GM18951 (cell line): Measurements from ENCODE around the gene SLC17A6.

Source experiments
- POLR2A ChIP-seq: IDR thresholded peaks from 4 replicates; pipeline ENCODE4 v1.6.1; 2011; ENCODE audit warnings: mild to moderate bottlenecking; ENCODE audit not compliant: insufficient read length, insufficient read depth; ENCODE audit errors: extremely low read depth
- in situ Hi-C: fragments of 300-500 bp; cut with MboI; formaldehyde crosslinking; loops from one replicate; pipeline ENCODE4 v1.12.0; 2022; ENCODE audit warnings: low sequenced_read_pairs, mixed read lengths, inconsistent platforms; ENCODE audit not compliant: unreplicated experiment

SLC17A6 gene

GRCh38 chr11:22337596-22338485, at the start of gene SLC17A6:
Gene SLC17A6 (plus strand): TSS chr11:22338381. CDS start chr11:22338534, 153 bp downstream.
- in situ Hi-C loops, result loop anchor here (25.0 kb wide), 1 partner anchor 449 kb away; no protein-coding TSS in a partner anchor
- TF ChIP-seq POLR2A, result no peak

- in situ Hi-C loops, result loop anchor here (25.0 kb wide), 1 partner anchor 140 kb away; no protein-coding TSS in a partner anchor
These were observed 35.8 kb upstream of the SLC17A6 start for GRCh38 chr11:22302368-22302767.

GRCh38 chr11:22304337-22304961, 33.7 kb upstream of the SLC17A6 start:
- in situ Hi-C loops, result loop anchor here (25.0 kb wide), 1 partner anchor 142 kb away; no protein-coding TSS in a partner anchor
- no peak for TF ChIP-seq POLR2A

More at GRCh38 chr11:22302368-22302767, 35.8 kb upstream of the SLC17A6 start:
- TF ChIP-seq POLR2A, result no peak

GRCh38 chr11:22317656-22318055, 20.5 kb upstream of the SLC17A6 start:
- in situ Hi-C loops, result loop anchor here (25.0 kb wide), 1 partner anchor 155 kb away; no protein-coding TSS in a partner anchor
- TF ChIP-seq POLR2A, result no peak

- TF ChIP-seq POLR2A, result no peak
- in situ Hi-C loops, result loop anchor here (25.0 kb wide), 1 partner anchor 456 kb away; no protein-coding TSS in a partner anchor
These were observed 6.4 kb upstream of the SLC17A6 start for GRCh38 chr11:22331771-22332170.

- in situ Hi-C loops, result loop anchor here (25.0 kb wide), 1 partner anchor 451 kb away; no protein-coding TSS in a partner anchor
These were observed 1.6 kb upstream of the SLC17A6 start for GRCh38 chr11:22336587-22336986.

GRCh38 chr11:22339611-22340010, 1.4 kb downstream of the SLC17A6 start:
- in situ Hi-C loops, result loop anchor here (25.0 kb wide), 1 partner anchor 448 kb away; no protein-coding TSS in a partner anchor
- no peak for TF ChIP-seq POLR2A

More at GRCh38 chr11:22336587-22336986, 1.6 kb upstream of the SLC17A6 start:
- TF ChIP-seq POLR2A, result no peak

GRCh38 chr11:22340235-22340634, 2.1 kb downstream of the SLC17A6 start:
- in situ Hi-C loops, result loop anchor here (25.0 kb wide), 1 partner anchor 447 kb away; no protein-coding TSS in a partner anchor
- TF ChIP-seq POLR2A, result no peak

- TF ChIP-seq POLR2A, result no peak
- in situ Hi-C loops, result loop anchor here (25.0 kb wide), 1 partner anchor 446 kb away; no protein-coding TSS in a partner anchor
These were observed 2.8 kb downstream of the SLC17A6 start for GRCh38 chr11:22340701-22341587.

GRCh38 chr11:22341588-22341931, 3.4 kb downstream of the SLC17A6 start:
- in situ Hi-C loops, result loop anchor here (25.0 kb wide), 1 partner anchor 446 kb away; no protein-coding TSS in a partner anchor
- TF ChIP-seq POLR2A, result no peak

GRCh38 chr11:22342211-22343031, 4.2 kb downstream of the SLC17A6 start:
- TF ChIP-seq POLR2A, result no peak
- in situ Hi-C loops, result loop anchor here (25.0 kb wide), 1 partner anchor 445 kb away; no protein-coding TSS in a partner anchor
